Fibroblast of lung (primary cell): Measurements from ENCODE around the gene TWF2. TPM values are rescaled to one million over a fixed set of nuclear protein-coding genes. Genes with fewer than 3 reads are reported as not detected.
A peak's percentile ranks its signal among the peaks of the same experiment; 100 is the strongest.

Experiments
- DNase-seq, 2 donors: peaks; one replicate each; pipeline versions ENCODE4 v3.0.0 to v3.0.0-alpha.2; 2010; ENCODE audit warnings: low read depth in 2 of 2
- H2AFZ ChIP-seq: 2 replicates; pipeline ENCODE4 v1.5.1; 2012; ENCODE audit warnings: low read length, control low read depth, inconsistent platforms
- H3K27ac ChIP-seq: 2 replicates; pipeline ENCODE4 v1.5.1; 2011; ENCODE audit warnings: low read length, control low read depth; ENCODE audit not compliant: insufficient read depth
- H3K27me3 ChIP-seq: 2 replicates; pipeline ENCODE4 v1.5.1; 2011; ENCODE audit warnings: mild to moderate bottlenecking, low read length; ENCODE audit not compliant: control insufficient read depth, insufficient read depth
- H3K36me3 ChIP-seq: 2 replicates; pipeline ENCODE4 v1.5.1; 2011; ENCODE audit warnings: low read length; ENCODE audit not compliant: control insufficient read depth, insufficient read depth
- H3K4me1 ChIP-seq: 2 replicates; pipeline ENCODE4 v1.5.1; 2011; ENCODE audit warnings: low read length; ENCODE audit not compliant: control insufficient read depth, insufficient read depth; ENCODE audit errors: extremely low read depth
- H3K4me2 ChIP-seq: 2 replicates; pipeline ENCODE4 v1.5.1; 2011; ENCODE audit warnings: low read length, control low read depth; ENCODE audit not compliant: insufficient read depth; ENCODE audit errors: extremely low read depth
- H3K4me3 ChIP-seq, 4 experiments: fragments of 200-600 bp in 1 of 4; sonication (generic) in 1 of 4; replicated peaks in 1 of 4; 2 replicates each; pipeline ENCODE4 v1.5.1; 2011 to 2016; ENCODE audit warnings: low read length in 4 of 4, low read depth in 3 of 4, mild to moderate bottlenecking in 3 of 4, control low read depth in 2 of 4, inconsistent platforms in 1 of 4, mixed read lengths in 1 of 4; ENCODE audit not compliant: insufficient read depth in 1 of 4; ENCODE audit errors: control extremely low read depth in 1 of 4
- H3K79me2 ChIP-seq: 2 replicates; pipeline ENCODE4 v1.5.1; 2012; ENCODE audit warnings: mild to moderate bottlenecking, low read length, inconsistent platforms; ENCODE audit not compliant: control insufficient read depth, insufficient read depth
- H3K9ac ChIP-seq: 2 replicates; pipeline ENCODE4 v1.5.1; 2011; ENCODE audit warnings: mild to moderate bottlenecking, low read length, control low read depth; ENCODE audit not compliant: insufficient read depth
- H3K9me3 ChIP-seq: 2 replicates; pipeline ENCODE4 v1.5.1; 2012; ENCODE audit warnings: low read depth, low read length; ENCODE audit not compliant: control insufficient read depth, insufficient read depth
- H4K20me1 ChIP-seq: 2 replicates; pipeline ENCODE4 v1.5.1; 2011; ENCODE audit warnings: low read length; ENCODE audit not compliant: control insufficient read depth, insufficient read depth; ENCODE audit errors: extremely low read depth
- EZH2 ChIP-seq: IDR thresholded peaks from 2 replicates; pipeline ENCODE4 v1.5.1; 2012; ENCODE audit warnings: low read length, control low read depth, mild to moderate bottlenecking; ENCODE audit errors: missing control alignments
- polyA plus RNA-seq, 2 donors: library from polyadenylated mRNA; depleted of rRNA in 1 of 2; stranded (reverse) in 1 of 2; unstranded in 1 of 2; fragments of >200 nt; gene quantifications; 2 replicates each; pipeline ENCODE4 v1.2.1, GENCODE V29; 2011 to 2012; ENCODE audit warnings: missing spikeins in 1 of 2
- total RNA-seq: library from RNA; depleted of rRNA; stranded (reverse); fragments of >200 nt; gene quantifications from 2 replicates; pipeline ENCODE4 v1.2.1, GENCODE V29; 2014
- TF ChIP-seq, protein P1 (sequence below), 2 donors: IDR thresholded peaks in 1 of 2; conservative IDR thresholded peaks in 1 of 2; 1 replicate in 1 of 2; 2 replicates in 1 of 2; pipeline ENCODE4 v1.5.1; 2011 to 2012; ENCODE audit warnings: low read length in 2 of 2, control low read depth in 1 of 2, inconsistent platforms in 1 of 2, low read depth in 1 of 2, mild to moderate bottlenecking in 1 of 2

TWF2 gene
- total and polyA plus RNA-seq, 2 donors (not counting 1 experiment from before 2014, with no cell fraction given): 67.2 to 69.9 TPM

DNA sequence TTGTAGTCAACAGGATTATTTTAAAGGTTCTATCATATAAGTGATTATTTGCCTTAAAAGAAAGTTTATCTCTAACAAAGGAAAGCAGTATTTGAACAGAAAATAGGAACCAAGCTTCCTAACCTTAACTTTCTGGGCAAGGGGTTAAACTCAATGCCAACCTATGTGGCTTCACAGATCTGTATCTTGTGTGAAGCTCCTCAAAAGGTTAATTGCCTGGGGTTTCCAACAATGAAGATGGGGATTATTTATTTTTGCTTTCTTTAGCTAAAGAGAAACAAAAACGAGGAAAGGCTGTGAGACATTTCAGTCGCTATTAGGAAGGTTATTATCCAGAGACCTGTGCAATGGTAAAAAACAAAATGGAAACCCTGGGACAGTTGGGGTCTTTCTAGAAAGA is 40.6 kb upstream of the TWF2 start:
- Histone ChIP-seq H3K9ac (no peak overlapping the region), H3K27me3 (no peaks in the 10 kb centered on the region), H3K36me3 (no peaks in the 10 kb centered on the region), H3K9me3 (no peaks in the 10 kb centered on the region), H3K4me2 (peak overlapping the region; percentile 72), H3K4me1 (peaks cover 5% of the 10 kb centered on the region), H3K27ac (peak overlapping the region; percentile 74), H2AFZ (no peak overlapping the region), H3K4me3 (peak overlapping the region; percentile 61 to 96 (median 83)), H3K79me2 (peaks cover 35% of the 10 kb centered on the region), H4K20me1 (peaks cover 3% of the 10 kb centered on the region)
- no peak for DNase-seq
- TF ChIP-seq, protein P1, sequence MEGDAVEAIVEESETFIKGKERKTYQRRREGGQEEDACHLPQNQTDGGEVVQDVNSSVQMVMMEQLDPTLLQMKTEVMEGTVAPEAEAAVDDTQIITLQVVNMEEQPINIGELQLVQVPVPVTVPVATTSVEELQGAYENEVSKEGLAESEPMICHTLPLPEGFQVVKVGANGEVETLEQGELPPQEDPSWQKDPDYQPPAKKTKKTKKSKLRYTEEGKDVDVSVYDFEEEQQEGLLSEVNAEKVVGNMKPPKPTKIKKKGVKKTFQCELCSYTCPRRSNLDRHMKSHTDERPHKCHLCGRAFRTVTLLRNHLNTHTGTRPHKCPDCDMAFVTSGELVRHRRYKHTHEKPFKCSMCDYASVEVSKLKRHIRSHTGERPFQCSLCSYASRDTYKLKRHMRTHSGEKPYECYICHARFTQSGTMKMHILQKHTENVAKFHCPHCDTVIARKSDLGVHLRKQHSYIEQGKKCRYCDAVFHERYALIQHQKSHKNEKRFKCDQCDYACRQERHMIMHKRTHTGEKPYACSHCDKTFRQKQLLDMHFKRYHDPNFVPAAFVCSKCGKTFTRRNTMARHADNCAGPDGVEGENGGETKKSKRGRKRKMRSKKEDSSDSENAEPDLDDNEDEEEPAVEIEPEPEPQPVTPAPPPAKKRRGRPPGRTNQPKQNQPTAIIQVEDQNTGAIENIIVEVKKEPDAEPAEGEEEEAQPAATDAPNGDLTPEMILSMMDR (conservative IDR thresholded peaks at IDR 0.05 in 1 of 2, IDR thresholded peaks at IDR 0.05 in 1 of 2; ENCODE audit: low read depth in 1 of 2, low read length in 2 of 2): no peak
- no peak for TF ChIP-seq EZH2

DNA sequence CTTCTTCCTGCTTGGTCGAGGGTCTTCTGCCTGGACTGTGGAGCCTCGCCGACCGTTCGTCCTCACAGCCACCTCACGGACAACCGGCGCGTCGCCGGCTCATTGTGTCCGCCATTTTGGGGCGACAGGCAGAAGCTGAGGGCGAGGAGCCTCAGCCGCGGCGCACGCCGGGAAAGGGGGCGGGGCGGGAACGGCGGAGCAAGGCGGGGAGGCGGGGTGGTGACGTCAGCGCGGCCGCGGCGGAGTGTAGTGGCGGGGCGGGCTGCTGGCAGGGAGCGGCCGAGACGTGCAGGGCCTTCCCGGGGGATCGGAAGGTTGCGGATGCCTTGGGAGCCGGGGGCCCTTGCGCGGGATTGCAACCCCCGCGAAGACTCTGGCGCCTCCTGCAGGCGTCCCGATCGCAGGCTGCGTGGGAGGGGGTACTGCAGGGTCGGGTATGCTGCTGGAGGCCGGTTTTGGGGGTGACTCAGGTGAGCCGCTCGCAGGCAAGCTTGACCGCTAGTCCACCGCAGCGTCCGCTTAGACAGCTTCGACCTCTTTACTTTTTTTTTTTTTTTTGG is 39.6 kb upstream of the TWF2 start, which contains the start of gene WDR82:
WDR82 (minus strand) TSS at position 140 of the 560 bp plus-strand sequence. CDS start 288 bp downstream, outside the sequence.
- H2AFZ ChIP-seq: peak within 1 kb of the TSS; percentile 88

DNA sequence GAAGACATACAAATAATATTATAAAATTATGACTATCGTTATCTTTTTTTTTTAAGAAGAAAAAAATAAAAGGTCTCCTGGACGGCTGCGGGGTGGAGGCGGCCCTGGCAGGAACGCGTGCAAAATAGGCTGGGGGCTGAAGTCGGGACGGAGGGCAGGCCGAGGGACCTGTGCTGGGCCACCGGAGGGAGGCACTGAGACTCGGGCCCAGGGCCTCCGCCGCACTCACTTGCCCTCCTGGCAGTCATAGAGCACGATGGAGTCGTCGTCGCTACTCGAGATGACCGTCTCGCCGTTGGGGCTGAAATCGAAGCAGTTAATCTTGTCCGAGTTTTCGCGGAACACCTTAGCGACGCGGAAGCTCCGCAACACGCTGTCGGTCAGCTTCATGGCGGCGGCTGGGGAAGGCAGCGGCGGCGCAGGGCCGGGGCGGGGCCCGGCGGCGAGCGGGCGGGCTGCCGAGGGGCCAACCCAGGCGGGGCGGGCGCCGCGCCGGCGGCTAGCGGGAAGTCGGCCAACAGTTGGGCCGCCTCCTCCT is 39.1 kb upstream of the TWF2 start:
- Histone ChIP-seq H2AFZ (peak overlapping the region; percentile 88), H3K36me3 (no peaks in the 10 kb centered on the region), H3K27me3 (no peaks in the 10 kb centered on the region), H3K4me1 (peaks cover 5% of the 10 kb centered on the region), H3K27ac (peak overlapping the region; percentile 94), H3K4me2 (peak overlapping the region; percentile 97), H3K9ac (peak overlapping the region; percentile 99), H3K4me3 (peak overlapping the region; percentile 90 to 96 (median 92)), H3K9me3 (no peaks in the 10 kb centered on the region), H3K79me2 (peaks cover 51% of the 10 kb centered on the region), H4K20me1 (peaks cover 3% of the 10 kb centered on the region)
- DNase-seq: peak; percentile 44
- TF ChIP-seq EZH2: no peak
- TF ChIP-seq, protein P1 (conservative IDR thresholded peaks at IDR 0.05 in 1 of 2, IDR thresholded peaks at IDR 0.05 in 1 of 2; ENCODE audit: low read depth in 1 of 2, low read length in 2 of 2): peak; percentile 36 to 40

More for the DNA sequence above, 39.6 kb upstream of the TWF2 start, which contains the start of gene WDR82:
- no peak for TF ChIP-seq EZH2
- TF ChIP-seq, protein P1 (conservative IDR thresholded peaks at IDR 0.05 in 1 of 2, IDR thresholded peaks at IDR 0.05 in 1 of 2; ENCODE audit: low read depth in 1 of 2, low read length in 2 of 2): peak; percentile 38 to 56
- Histone ChIP-seq H3K79me2 (peaks cover 45% of the 10 kb centered on the region), H3K4me3 (peak within 1 kb of the TSS; percentile 90 to 96 (median 92)), H3K27ac (peak within 1 kb of the TSS; percentile 94), H3K4me1 (peaks cover 5% of the 10 kb centered on the region), H3K4me2 (peak within 1 kb of the TSS; percentile 97), H3K27me3 (no peaks in the 10 kb centered on the region), H3K9ac (peak within 1 kb of the TSS; percentile 99), H3K36me3 (no peaks in the 10 kb centered on the region), H3K9me3 (no peaks in the 10 kb centered on the region), H4K20me1 (peaks cover 3% of the 10 kb centered on the region)
- DNase-seq: peak; percentile 89 to 91
